Brain pericyte (primary cell): ENCODE data around the gene ROBO2.

Source experiments
- DNase-seq: peaks from one replicate; pipeline ENCODE4 v3.0.0-alpha.2; 2012; ENCODE audit warnings: low read depth, low spot score

The ROBO2 gene

DNA sequence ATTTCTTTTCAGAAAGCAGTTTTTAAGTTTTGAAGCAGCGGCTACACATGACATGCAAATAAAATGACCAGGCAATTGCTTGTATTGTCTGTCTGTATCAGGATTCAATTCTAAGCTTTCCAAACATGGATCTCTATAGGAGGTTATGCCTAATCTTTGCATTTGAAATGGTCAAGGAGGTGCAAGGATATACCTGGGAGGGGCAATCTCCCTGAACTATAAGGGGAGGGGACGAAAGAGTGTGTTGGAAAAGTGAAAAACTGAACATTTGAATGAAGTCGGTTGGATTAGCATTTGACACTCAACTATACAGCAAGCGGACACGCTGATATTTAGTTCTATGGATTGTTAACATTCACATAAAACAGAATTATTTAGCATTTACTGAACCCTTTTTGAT, 11.7 kb downstream of the ROBO2 start:
- no peak for DNase-seq

DNA sequence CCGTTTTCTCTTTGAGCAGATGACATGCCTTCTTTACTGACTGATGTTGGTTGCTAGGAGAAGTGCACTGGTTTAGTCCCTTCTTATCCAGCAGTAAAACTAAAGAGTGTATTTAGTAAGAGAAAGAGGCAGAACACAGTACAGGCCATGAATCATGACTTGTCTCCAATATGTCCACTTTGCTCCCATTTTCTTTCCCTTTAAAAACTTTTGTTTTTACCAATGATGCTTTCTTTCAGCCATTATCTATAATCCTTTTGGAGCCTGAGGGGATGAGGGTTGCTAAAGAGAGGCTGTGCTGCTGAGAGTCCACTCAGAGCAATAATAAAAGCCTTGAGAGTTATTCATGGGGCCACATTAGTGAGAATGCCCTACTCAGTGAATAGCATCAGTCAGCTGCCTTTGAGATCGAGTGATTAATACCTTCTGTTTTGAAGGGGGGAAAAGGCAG, 12.2 kb downstream of the ROBO2 start:
- no peak for DNase-seq

DNA sequence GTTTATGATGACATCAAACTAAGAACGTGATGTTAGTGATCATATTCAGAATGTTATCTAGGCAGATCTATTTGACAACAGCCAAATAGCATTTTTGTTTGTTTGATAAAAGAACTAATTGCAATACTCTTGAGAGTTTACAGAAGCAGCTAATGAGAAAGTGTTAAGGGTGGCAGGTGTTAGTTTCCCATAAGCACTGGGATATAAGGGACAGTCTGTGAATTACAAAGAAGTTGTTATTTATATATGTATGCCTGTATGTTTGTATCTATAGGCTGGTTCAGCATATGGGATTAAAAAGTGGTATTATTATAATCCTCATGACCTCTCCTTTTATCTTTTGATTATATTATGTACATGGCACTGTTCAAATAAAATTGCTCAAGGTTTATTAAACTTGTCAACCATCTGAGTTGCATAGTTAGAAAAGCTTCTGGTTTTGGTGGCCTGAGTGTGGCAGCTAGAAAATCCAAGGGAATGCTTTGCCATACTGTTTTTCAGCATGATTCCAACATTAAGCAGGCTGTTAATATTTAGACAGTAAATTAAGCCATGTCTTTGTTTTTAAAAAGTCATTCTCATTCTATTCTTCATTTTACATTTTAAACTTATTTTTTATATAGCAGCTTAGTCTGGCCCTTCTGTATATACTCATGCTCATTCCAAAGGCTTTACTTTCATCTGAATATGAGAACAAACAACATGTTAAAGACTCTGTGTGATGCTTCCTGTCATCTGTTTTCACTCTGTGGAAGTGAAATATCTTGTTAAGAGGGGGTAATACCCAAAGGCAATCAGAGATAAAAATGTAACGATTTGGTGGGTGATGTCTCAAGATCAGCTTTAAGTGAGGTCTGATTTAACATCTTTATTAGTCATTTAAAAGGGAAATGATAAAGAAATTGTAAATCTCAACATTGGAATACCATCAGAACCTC, 13.1 kb downstream of the ROBO2 start:
- DNase-seq = no peak

DNA sequence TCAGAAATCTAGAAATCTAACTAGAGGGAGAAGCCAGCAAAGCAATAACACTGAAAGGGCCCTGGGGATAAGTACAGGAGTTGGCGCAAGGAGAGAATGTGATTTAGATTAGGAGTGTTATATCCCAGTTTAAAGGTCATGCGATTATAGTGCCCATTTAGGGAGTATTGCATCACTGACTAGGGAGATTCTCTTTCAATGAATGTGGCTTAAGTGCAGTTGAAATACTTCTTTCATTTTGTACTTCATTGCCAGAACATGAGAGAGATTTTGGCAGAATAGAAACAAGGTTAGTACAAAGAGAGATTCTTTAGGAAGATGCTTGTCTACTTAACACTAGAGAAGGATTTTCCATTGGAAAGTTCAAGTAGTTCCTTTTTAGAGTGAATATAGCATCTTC, 13.9 kb downstream of the ROBO2 start:
- DNase-seq = no peak

DNA sequence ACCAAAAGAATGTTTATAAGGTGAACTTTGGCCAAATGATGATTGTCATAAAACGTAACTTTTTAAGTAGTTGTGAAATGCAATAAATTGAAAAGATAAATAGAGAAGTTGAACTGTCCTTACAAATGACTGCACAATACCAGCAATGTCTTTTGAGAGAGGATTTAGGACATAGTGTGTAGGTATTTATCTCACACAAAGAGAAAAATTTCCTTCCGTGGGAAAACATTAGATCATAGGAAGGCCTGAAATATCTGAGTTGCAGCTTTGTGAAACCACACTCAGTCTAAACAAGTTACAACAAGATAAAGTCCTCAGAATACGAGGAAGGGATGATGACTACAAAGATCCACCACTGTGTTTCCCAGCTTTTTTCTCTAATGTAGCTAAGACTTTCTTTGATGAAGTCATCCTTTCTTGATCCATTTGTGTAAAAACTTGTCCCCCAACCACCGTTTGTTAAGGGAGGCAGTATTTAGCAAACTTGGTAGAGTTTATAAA, 16.0 kb downstream of the ROBO2 start:
- no peak for DNase-seq

DNA sequence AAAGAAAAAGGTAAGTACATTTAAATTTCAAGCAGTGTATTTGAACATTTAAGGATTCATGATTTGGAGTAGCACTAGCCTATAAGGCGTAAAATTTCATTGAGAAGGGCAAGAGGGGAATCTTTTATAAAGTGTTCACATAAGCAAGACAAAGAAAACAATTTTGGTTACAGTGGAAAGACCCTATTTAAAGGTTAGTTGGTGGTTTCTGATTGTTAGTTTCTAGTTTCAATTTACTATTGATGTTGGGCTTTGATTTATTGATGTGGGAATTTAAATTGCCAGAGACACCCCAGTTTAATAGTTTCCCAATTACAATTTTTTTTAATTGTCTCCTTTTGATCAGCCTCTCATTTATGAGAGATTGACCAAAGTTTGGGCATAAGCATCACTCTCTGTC, 19.5 kb downstream of the ROBO2 start:
- DNase-seq = no peak

DNA sequence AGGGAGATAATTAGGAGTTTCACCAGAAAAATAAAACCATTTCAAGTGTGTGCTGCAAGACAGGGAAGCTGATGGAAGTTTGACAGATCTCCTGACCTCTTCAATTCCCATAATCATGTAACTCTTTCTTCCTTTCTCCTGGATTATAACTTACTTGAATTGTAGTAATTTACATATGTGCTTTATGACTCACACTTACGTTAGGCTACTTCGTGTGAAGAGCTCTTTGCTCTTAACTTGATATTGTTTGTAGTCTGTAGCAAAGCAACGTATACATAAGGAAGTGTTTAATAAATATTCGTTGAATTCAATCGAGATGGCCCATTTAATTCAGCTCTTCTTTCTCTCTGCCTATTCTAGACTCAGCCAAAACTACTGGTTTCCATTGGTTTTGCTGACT, 23.5 kb downstream of the ROBO2 start:
- no peak for DNase-seq

DNA sequence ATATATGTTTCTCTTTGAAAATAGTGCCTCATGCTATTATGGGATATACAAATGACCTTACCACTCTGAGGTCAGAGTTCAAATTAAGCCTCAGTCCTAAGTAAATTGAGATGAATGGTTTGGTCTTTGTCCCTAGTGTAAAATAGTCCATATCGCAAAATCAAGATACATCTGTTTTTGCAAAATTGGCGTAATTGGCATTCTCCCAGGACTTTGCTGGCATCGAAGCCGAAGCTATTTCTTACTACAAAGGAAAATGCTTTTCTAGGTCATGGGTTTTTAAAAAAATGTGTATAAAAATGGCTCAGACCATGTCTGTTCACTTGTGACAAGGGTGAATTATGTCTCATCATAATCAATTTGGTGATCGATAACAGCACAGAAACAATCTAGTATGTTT, 25.9 kb downstream of the ROBO2 start:
- DNase-seq = no peak

DNA sequence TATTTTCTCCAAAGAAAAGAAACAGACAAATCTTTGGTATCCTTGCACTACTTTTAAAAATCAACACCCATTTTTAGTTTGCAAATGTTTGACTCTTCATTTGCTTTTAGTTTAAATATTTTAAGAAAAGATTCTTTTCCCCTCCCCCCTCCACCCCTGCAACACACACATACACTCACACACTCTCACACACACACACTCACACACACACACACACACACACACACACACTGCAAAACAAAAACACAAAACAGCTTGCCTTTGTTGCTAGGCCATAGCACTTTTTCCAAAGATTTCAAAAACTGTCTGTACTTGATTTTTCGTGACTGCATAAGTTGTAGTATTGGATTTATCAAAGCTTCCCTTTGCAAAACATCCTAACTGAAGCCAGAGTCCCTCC, 26.9 kb downstream of the ROBO2 start:
- no peak for DNase-seq

DNA sequence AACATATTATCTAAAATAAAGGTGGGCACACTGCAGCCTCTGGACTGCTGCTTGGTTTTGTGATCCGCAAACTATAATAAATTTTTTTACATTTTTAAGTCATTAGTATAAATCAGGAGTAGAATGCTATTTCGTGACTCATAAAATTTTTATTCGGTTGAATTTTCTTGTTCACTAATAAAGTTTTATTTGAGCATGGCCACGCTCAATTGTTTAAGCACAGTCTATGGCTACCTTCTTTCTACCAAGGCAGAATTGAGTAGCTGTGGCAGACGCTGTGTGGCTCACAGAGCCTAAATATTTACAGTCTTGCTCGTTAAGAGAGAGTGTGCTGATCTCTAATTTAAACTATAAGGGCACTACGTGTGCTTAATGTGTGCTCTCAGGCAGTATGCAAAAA, 28.9 kb downstream of the ROBO2 start:
- no peak for DNase-seq

DNA sequence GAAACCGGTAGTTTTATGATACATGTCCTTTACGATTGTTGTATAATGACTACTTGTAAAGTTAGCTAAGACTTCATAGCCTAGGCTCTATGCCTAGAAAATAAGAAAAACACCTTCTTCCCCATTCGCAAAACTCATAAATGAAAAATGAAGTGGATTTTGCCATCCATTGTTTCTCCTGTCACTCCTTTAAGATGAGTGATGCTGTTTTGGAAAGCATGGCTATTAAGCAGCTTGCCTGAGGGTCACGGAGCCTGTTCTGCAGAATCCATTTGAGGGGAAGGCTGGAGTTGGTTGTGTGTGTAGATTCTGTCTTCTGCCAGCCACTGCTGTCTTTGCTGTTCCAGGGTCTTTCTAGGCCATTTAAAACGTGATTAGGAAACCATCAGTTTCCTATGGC, 31.5 kb downstream of the ROBO2 start:
- DNase-seq = no peak

DNA sequence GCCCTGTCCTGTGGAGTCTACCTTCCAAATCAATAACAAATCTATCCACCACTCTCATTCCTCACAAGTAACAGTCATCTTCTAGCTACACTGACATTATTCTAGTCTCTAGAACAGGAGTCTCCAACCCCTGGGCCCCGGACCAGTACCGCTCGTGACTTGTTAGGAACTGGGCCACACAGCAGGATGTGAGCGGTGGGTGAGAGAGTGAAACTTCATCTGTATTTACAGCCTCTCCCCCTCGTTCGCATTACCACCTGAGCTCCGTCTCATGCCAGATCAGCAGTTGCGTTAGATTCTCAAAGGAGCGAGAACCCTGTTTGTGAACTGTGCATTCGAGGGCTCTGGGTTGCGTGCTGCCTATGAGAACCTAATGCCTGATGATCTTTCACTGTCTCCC, 31.9 kb downstream of the ROBO2 start:
- no peak for DNase-seq

DNA sequence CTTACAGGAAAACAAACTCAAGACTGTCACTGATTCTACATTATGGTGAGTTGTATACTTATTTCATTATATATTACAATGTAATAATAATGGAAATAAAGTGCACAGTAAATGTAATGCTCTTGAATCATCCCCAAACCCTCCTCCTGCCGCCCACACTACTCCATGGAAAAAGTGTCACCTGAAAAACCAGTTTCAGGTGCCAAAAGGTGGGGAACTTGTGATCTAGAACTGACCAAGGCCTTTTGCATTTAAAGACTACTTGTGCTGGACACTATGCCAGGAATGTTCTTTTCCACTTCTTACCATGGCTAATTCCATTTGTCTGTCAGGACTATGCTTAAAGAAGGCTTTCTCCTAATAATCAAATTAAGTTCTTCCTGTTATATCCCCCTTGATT, 32.3 kb downstream of the ROBO2 start:
- no peak for DNase-seq

DNA sequence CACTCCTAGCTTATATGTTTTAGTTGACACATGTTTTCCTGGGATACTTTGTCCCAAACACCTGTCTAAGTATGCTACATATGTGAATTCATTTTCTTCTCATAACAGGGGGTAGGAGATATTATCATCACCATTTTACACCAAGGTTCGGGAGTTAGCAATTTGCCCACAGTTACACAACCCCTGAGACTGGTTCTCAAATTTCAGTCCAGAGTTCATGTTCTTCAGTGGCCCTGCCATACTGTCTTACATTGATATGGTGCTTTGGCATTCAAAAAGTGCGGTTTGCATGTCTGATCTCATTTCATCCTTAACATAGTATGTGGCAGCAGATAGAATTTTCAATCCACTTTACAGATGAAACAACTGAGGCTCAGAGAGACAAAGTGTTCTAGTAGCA, 38.4 kb downstream of the ROBO2 start:
- no peak for DNase-seq

DNA sequence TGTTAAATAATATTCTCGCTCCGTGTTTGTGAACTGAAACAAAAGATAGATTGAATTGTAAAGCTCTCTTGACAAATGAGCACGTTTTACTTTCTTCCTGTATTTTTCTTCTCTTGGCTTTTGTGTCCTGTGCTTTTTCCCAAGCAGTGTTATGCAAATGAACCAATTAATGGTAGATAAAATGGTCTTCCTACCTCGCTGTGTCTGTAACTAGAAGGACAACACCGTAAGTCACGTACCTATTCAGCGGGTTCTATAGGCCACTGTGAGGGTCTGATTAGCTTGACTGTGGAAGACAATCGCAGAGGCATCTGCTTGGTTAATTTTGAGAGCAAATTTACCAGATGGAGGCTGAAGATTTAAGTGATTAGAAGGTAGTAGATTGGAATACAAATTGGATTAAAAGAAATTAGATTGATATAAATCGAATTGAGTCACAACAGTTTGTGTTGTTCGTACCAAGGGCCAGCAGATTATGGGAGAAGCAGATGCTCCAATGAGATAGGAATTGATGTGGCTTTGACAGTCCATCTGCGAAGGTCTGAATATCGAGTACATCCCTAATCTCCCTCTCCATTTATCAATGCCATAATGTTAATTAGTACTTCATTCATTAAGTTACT, 40.2 kb downstream of the ROBO2 start:
- DNase-seq = no peak

DNA sequence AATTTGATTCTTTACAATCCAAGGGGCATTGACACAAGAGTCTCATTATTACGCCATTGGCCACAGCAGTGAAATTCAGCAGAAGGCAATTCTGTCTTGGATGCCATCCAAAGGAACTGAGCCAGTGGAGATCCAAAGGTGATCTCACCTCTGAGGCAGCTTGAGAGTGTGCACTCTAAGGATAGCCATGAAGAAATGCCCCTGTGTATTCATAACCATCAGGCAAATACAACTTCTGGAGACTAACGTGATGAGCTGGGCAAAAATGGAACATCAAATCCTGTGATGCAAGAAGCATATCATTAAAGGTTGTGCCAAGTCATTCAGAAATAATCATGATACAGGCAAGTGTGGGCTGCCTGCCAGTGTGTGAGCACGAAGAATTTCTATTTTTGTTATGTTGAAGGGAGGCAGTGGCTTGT, 41.4 kb downstream of the ROBO2 start:
- DNase-seq = no peak

DNA sequence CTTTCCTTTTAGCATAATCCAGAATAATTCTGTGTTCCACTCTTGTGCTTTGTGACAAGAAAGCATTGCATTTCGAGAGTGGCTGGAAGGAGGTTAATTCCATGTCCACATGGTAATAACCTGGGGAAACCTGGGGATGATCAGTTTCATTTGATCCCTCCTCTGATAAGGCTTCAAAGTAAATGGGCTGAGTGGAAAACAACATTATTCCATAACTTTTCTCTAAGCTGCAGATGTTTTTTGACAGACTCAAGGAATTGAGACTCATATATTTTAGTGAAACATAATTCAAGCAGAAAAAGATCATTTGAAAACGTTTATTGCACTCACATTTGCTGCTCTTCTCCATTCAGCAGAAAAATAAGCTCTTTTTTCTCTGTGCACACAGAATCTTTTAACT, 44.6 kb downstream of the ROBO2 start:
- no peak for DNase-seq

DNA sequence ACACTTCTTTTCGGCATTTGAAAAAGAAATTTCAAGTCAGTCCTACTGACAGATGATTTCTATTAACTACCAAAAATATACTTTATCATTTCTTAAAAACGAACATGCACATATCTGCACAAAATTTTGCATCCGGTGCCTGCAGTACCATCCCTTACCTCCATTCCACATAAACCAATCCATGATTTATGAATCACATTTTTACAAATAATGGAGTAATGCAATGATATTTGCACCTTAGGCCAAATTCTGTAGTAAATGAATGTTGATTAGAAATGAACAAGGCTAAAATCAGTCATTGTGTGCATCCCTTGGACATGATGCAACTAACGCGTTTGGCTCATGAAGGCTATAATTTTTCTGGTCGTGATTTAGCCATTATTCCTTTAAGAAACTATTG, 46.5 kb downstream of the ROBO2 start:
- no peak for DNase-seq

DNA sequence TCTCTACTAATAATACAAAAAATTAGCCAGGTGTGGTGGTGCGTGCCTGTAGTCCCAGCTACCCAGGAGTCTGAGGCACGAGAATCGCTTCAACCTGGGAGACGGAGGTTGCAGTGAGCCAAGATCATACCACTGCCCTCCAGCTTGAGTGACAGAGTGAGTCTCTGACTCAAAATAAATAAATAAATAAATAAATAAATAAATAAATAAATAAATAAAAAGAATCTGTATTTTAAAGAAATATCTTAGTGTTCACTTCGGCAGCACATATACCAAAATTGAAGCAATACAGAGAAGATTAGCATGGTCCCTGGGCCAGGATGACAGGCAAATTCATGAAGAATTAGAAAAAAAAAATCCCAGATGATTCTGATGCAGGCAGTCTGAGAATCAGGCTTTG, 51.9 kb downstream of the ROBO2 start:
- no peak for DNase-seq

DNA sequence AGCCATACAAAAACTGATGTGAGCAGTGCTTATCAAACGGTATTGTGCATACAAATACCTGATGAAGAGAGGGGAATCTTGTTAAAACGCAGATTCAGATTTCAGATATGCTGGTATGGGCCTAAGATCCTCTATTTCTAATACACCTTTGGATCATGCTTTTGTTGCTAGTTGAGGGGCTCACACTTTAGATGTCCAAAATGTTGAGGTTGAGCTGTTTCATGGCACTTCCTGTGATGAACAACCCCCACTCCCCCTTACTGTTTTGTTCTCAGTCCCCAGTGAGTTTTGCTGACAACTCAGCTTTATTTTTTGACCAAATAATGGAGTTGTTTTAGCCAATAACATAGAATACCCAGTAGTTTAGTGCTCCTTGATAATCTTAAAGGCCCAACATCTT, 53.2 kb downstream of the ROBO2 start:
- DNase-seq = no peak

DNA sequence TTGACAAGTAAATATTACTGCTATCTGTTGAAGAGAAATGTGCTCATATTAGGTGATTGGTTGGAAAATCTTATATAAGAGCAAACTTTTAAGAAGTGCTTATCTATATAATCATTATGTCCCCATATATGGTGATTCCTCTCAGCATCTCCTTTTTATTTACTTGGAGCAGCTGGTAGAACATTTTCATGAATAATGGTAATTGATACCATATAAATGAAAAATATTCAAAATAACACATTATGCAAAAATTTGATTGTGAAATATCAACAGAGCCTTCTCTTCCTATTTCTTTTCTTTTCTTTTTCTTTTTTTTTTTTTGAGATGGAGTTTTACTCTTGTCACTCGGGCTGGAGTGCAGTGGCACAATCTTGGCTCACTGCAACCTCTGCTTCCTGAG, 56.2 kb downstream of the ROBO2 start:
- no peak for DNase-seq

DNA sequence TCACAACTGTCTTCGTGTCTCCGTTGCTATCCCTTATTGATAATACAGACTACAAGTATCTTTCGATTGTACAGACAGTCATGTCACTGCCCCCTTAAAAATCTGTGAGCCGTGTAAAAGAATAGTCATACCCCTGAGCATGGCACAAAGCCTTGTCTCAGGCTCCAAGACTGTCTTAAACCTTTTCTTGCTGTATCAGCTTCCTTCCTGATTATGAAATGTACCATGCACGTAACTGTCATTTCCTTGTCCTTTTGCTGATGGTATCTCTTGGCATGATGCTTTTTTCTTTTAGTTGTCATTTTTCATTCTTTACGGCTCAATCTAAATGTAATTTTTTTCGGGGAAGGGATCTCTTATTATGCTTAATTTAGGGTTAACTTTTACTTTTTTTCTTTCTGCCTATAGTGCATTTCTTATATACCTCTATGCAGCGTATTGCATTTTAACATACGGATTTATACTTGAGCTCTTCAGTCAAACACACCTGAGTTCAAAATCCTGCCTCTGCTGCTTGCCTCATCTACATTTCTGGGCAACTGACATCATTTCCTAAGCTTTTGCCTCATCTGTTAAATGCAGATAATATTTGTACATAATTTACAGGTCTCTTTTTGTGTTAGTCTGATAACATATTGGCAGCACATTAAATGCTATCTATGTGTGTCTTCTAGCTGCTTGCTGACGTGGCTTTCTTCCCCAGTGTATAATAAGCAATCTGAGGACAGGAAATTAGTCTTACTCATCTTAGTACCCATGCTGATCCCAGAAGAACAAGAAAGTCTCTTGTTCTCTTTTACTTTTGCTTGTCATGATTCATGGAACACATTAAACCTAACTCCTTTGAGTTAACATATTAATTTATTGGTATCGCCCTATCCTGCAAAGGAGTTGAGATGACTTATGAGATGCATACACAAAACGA, 57.3 kb downstream of the ROBO2 start:
- no peak for DNase-seq
